Left ventricle myocardium inferior (tissue), 1 donor: ENCODE results near the gene DST. TPM values are rescaled to one million over a fixed set of nuclear protein-coding genes. Genes with fewer than 3 reads are reported as not detected.

Experiments
- DNase-seq: peaks from one replicate; pipeline ENCODE4 v3.0.0-alpha.2; 2020
- H3K27ac ChIP-seq: fragments of 200-600 bp; replicated peaks from 2 replicates; pipeline ENCODE4 v1.8.0; 2021
- H3K27me3 ChIP-seq: fragments of 200-600 bp; 2 replicates; pipeline ENCODE4 v1.8.0; 2021; ENCODE audit warnings: low read depth
- H3K36me3 ChIP-seq: fragments of 200-600 bp; 2 replicates; pipeline ENCODE4 v1.8.0; 2021
- H3K4me1 ChIP-seq: fragments of 200-600 bp; 2 replicates; pipeline ENCODE4 v1.8.0; 2021
- H3K4me3 ChIP-seq: fragments of 200-600 bp; 2 replicates; pipeline ENCODE4 v1.8.0; 2021; ENCODE audit warnings: mild to moderate bottlenecking, moderate library complexity
- H3K9me3 ChIP-seq: fragments of 200-600 bp; replicated peaks from 2 replicates; pipeline ENCODE4 v1.8.0; 2021
- CTCF ChIP-seq: fragments of 200-600 bp; IDR thresholded peaks from 2 replicates; pipeline ENCODE4 v1.8.0; 2021; ENCODE audit warnings: antibody characterized with exemption, mild to moderate bottlenecking, borderline replicate concordance
- intact Hi-C: fragments of 100-400 bp; cut with micrococcal nuclease; formaldehyde crosslinking; loops from one replicate; pipeline ENCODE4 v1.11.0; 2022
- total RNA-seq: library from RNA; stranded (reverse); fragmentation: NEBNext Ultra II Directional; extraction: Animal tissue kit (Norgen Biotek cat#: 25700); gene quantifications from one replicate; pipeline ENCODE4 v1.2.1, GENCODE V29; 2021
- donor health status: DM: no; HTN: yes; CAD: no; lungs with severe emphysema.

The DST gene
- total RNA-seq, 1 donor from 2014 or later: 331 TPM

GRCh38 chr6:56482525-56482924, 160.2 kb downstream of the DST start:
- DNase-seq: no peak
- intact Hi-C loops: no loop called here
- Histone ChIP-seq H3K27ac (no peak overlapping the region), H3K36me3 (peaks cover 89% of the 10 kb centered on the region), H3K9me3 (peaks cover 10% of the 10 kb centered on the region), H3K4me3 (no peak overlapping the region), H3K27me3 (no peaks in the 10 kb centered on the region), H3K4me1 (peaks cover 46% of the 10 kb centered on the region)
- no peak for TF ChIP-seq CTCF

GRCh38 chr6:56481957-56482356, 160.7 kb downstream of the DST start:
- Histone ChIP-seq H3K36me3 (peaks cover 89% of the 10 kb centered on the region), H3K4me3 (no peak overlapping the region), H3K27ac (no peak overlapping the region), H3K4me1 (peaks cover 52% of the 10 kb centered on the region), H3K9me3 (peaks cover 10% of the 10 kb centered on the region), H3K27me3 (no peaks in the 10 kb centered on the region)
- no peak for TF ChIP-seq CTCF
- intact Hi-C loops: no loop called here
- DNase-seq: no peak

- Histone ChIP-seq H3K4me3 (no peak overlapping the region), H3K27ac (no peak overlapping the region), H3K36me3 (peaks cover 89% of the 10 kb centered on the region), H3K9me3 (peaks cover 10% of the 10 kb centered on the region), H3K4me1 (peaks cover 63% of the 10 kb centered on the region), H3K27me3 (no peaks in the 10 kb centered on the region)
- no peak for DNase-seq
- no peak for TF ChIP-seq CTCF
- intact Hi-C loops: no loop called here
Observed at GRCh38 chr6:56480654-56481337, 161.9 kb downstream of the DST start.

GRCh38 chr6:56480246-56480645, 162.4 kb downstream of the DST start:
- TF ChIP-seq CTCF: no peak
- intact Hi-C loops: no loop called here
- Histone ChIP-seq H3K4me3 (no peak overlapping the region), H3K36me3 (peaks cover 88% of the 10 kb centered on the region), H3K9me3 (peaks cover 10% of the 10 kb centered on the region), H3K4me1 (peaks cover 66% of the 10 kb centered on the region), H3K27ac (no peak overlapping the region), H3K27me3 (no peaks in the 10 kb centered on the region)
- no peak for DNase-seq

GRCh38 chr6:56479381-56479780, 163.3 kb downstream of the DST start:
- DNase-seq: no peak
- no peak overlapping the region for H3K4me3 ChIP-seq
- H3K9me3 ChIP-seq: peaks cover 10% of the 10 kb centered on the region
- H3K4me1 ChIP-seq: peaks cover 59% of the 10 kb centered on the region
- no peak overlapping the region for H3K27ac ChIP-seq
- TF ChIP-seq CTCF: no peak
- H3K36me3 ChIP-seq: peaks cover 82% of the 10 kb centered on the region
- intact Hi-C loops: no loop called here
- no peaks in the 10 kb centered on the region for H3K27me3 ChIP-seq
